HG02884 (cell line): ENCODE results near the gene EHBP1.
"Not testable (repeated sequence)": the region's sequence is repeated elsewhere in the genome, so short reads cannot be mapped to it uniquely, and the experiment has no call there.

Experiments
- ATAC-seq: cut with Tn5 transposase; IDR thresholded peaks from one replicate; pipeline ENCODE4 v1.9.1; 2021; ENCODE audit warnings: mild to moderate bottlenecking, moderate library complexity; ENCODE audit not compliant: unreplicated experiment

Gene EHBP1

GRCh38 chr2:63003351-63003750 lies 297.8 kb downstream of the EHBP1 start:
- ATAC-seq, result no peak

DNA sequence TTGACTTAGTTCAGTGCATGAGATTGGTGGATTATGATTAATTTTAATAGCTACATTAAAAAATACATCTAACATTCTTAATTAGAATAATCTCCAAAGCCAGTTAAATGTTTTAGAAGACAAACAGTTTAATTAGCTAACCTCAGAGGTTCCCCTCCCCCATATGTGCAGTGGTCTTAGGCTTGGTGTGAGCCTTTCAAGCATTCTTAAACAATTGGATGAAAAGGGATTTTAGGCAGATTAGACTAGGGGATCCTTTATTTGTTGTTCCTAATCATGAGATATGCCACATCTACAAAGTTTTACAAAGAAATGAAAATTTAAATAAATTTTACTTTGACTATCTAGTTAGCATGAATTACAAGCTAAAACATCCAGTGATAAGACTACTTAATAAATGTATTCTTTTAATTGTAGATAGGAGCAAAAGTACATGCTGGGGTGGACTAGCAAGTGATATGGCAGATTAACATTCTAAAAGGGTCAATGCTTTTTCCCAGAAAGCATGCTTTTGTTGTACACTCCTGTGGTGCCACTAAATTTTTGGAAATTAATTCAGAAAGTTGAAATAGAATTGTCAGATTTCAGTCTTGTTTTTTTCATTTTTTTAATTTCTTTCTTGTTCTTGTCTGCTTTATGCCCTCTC lies 302.4 kb downstream of the EHBP1 start:
- no peak for ATAC-seq

- ATAC-seq, result no peak
Measured at GRCh38 chr2:63008838-63009237, 303.3 kb downstream of the EHBP1 start.

DNA sequence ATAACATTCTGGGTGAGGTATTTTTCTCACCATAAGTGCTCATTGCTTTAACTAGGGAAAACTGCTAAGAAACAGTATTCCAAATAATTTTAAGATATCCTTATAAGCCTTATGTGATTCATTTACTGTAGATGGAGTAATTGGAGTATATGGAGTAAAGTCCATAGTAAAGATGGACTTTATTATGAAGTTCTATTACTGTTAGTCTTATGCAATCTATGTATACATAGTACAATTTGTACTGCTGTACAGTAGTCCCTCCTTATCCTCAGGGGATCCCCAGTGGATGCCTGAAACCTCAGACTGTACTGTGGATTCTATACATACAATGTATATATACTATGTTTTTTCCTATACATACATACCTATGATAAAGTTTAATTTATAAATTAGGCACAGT lies 304.0 kb downstream of the EHBP1 start:
- ATAC-seq, result no peak

- ATAC-seq, result no peak
Measured at GRCh38 chr2:63012541-63012940, 307.0 kb downstream of the EHBP1 start.

DNA sequence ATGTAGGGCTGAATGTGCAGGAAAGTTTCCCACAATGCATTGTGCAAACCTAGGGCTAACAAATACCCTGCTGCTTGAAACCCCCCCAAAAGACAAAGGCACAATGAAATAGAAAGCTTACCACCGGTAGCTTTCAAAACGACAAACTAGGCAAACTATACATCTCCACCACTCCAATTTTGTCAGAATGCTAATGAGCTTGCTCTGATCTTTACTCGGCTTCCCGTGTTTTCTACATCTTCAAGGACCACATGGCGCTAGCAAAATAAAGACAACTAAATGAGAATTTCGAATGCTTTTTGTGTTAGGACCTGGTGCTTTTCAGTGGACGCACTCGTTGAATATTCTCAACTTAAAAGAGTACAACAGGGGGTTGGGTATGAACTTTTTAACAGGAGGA lies 307.9 kb downstream of the EHBP1 start:
- no peak for ATAC-seq

- no peak for ATAC-seq
Measured at GRCh38 chr2:63015389-63015788, 309.9 kb downstream of the EHBP1 start.

DNA sequence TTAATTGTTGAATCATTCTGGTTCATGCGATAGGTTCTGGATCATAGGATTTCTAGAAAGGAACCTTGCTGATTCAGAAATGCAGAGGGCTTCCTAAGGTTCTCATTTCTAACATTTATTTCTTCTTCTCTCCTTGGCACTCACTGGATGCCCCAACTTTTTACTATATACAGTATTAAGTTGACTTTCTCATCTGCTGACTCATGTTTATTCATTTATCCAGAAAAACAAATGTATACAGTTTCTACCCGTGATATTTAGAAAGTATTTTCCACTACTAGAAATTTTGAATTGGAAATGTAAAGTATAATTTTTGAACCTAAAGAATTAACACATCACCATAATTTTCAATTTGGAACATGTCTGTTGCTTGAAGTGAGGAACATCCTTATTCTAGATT lies 312.9 kb downstream of the EHBP1 start:
- no peak for ATAC-seq

- not testable (repeated sequence) for ATAC-seq
Measured at GRCh38 chr2:63019686-63020085, 314.2 kb downstream of the EHBP1 start.

DNA sequence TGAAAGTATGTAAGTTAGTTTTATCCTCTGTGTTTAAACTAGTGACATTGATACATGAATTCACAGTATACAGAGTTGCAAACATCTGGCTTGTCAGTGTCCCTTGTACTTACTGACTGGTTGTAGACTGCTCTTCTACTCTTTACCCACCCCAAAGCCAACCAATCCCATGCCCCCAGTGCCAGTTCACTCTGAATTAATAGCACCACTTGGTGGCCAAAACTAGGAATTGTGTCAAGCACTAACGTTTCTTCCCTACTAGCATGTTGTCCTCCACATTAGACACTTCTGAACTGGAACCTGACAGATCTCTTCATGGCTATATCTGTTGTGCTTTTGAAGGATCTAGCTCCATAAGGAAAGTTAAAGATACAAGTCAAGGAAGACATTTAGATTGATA lies 317.9 kb downstream of the EHBP1 start:
- ATAC-seq, result no peak

DNA sequence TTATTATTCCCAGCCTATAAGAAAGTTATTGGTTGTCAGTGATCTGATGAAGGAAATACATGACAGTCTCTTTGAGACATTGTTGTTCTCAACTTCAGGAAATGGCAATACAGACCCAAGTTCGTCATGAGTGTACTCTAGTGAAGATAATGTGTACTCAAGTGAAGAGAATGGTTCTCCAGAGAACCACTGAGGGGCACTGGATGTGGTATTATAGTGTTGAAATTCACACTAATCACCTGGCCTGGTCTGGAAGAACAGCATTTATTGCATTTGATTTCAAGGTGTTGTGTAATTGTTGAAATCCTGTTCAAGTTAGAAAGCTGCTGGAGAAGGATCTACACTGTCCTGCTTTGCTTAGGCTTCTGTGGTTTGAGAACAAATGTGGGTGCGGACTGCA lies 321.7 kb downstream of the EHBP1 start:
- ATAC-seq, result no peak

DNA sequence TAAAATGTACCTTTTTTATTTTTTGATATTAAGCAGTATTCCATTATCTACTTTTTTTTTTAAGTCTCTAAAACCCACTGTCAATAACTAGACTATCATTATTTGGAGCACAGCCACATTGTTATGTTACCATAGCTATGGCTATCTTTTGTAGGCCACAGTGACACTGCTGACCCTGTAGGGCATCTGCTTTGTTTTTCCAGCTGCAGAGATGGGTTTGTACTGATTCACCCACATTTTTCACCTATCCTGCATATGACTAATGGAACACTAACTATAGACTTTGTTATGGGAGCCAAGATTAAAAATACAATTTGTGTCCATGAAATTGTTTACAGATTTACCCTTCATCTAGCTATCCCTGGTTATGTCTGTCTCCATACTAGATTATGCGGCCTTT lies 323.5 kb downstream of the EHBP1 start:
- no peak for ATAC-seq

GRCh38 chr2:63034526-63034925 lies 329.0 kb downstream of the EHBP1 start:
- no peak for ATAC-seq

DNA sequence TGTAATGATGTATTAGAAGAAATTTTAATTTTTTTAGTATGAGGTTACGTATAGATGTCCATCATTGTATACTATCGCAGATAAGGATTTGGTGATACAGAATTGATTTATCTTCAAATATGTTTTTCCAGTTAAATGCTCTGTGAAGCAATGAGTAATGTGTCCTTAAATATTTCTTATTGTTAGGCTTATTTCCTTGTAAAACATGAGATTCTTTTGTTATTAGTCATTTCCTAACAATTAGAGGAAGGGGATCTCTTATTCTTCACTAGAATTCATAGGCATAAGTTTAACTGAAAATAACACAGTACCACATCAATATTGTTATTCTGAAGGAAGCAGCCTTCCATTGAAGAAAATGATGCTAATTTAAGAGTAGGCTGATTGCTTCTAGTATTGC lies 329.7 kb downstream of the EHBP1 start:
- ATAC-seq, result no peak

GRCh38 chr2:63035660-63036059 lies 330.1 kb downstream of the EHBP1 start:
- ATAC-seq, result no peak

DNA sequence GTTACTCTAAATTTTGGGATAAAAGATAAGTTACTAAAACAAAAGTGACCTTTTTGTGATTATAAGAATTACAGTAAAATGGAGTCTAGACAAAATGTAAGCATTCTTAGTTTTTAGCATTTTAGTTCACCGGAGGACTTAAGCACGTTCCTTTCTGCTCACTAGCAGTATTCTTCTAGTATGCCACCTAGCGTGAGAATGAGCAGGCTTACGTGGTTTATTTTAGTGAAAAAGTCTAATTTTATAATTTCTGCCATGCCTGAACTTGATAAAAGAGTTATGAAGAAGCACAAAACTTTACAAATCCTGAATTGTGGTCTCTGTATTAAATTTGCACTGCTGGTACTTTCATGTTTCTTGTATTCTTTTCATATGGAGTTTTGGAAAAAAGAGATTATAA lies 332.5 kb downstream of the EHBP1 start:
- ATAC-seq, result no peak

GRCh38 chr2:63040586-63040985 lies 335.1 kb downstream of the EHBP1 start:
- no peak for ATAC-seq

- no peak for ATAC-seq
Measured at GRCh38 chr2:63041592-63041991, 336.1 kb downstream of the EHBP1 start.

- no peak for ATAC-seq
Measured at GRCh38 chr2:63044362-63045327, 339.1 kb downstream of the EHBP1 start.

DNA sequence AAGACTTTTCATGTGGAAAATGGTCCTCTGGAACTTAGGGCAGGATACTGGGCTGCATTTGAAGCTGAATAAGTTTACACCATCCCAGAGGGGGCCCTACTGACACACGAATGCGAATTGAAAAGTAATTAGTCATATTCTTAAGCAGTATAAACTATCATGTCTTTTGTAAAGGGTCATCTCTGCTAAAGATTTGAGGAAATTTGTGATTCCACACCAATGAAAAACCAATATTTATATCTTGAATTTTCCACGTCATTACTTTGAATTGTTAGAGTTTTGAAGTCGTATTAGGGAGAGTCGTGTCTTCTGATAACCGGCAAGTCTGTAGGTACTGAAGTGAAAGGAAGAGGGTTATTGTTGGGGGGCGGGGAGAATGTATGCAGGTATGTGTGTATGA lies 341.0 kb downstream of the EHBP1 start:
- no peak for ATAC-seq

DNA sequence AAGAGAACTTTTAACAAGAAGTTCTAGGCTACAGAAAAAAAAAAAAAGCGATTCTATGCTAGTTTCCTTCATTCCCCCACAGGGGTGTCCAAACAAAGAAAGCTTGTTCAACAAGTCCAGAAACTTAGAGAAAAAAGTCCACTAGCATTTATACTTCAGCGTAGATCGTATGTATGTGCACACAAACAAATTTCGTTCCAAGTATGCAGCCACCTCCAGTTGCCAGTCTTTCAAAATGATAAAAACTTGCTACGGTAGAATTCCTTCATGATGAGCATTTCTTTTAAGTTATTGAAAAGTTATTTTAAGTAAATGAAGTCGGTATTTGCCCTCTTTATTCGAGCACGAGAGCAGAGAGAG lies 341.4 kb downstream of the EHBP1 start:
- no peak for ATAC-seq
